NB4 (cell line): ENCODE measurements around the gene MYOM3.

Source experiments
- MAX ChIP-seq: IDR thresholded peaks from 2 replicates; pipeline ENCODE4 v1.6.1; 2011; ENCODE audit warnings: low read depth, low read length
- MYC ChIP-seq: IDR thresholded peaks from 2 replicates; pipeline ENCODE4 v1.6.1; 2011; ENCODE audit warnings: low read depth, low read length
- POLR2A ChIP-seq: IDR thresholded peaks from 2 replicates; pipeline ENCODE4 v1.6.1; 2011; ENCODE audit warnings: mild to moderate bottlenecking; ENCODE audit not compliant: insufficient read length; ENCODE audit errors: extremely low read depth
- TF ChIP-seq, protein P1 (sequence below): IDR thresholded peaks from one replicate; pipeline ENCODE4 v1.5.1; 2012; ENCODE audit warnings: low read depth, low read length

GRCh38 chr1:24125456-24125855, 13.5 kb upstream of the MYOM3 start:
- TF ChIP-seq, protein P1, sequence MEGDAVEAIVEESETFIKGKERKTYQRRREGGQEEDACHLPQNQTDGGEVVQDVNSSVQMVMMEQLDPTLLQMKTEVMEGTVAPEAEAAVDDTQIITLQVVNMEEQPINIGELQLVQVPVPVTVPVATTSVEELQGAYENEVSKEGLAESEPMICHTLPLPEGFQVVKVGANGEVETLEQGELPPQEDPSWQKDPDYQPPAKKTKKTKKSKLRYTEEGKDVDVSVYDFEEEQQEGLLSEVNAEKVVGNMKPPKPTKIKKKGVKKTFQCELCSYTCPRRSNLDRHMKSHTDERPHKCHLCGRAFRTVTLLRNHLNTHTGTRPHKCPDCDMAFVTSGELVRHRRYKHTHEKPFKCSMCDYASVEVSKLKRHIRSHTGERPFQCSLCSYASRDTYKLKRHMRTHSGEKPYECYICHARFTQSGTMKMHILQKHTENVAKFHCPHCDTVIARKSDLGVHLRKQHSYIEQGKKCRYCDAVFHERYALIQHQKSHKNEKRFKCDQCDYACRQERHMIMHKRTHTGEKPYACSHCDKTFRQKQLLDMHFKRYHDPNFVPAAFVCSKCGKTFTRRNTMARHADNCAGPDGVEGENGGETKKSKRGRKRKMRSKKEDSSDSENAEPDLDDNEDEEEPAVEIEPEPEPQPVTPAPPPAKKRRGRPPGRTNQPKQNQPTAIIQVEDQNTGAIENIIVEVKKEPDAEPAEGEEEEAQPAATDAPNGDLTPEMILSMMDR: no peak
- TF ChIP-seq POLR2A (no peak), MAX (no peak), MYC (no peak)
